ENCODE results near the gene RNF144B.

DNA sequence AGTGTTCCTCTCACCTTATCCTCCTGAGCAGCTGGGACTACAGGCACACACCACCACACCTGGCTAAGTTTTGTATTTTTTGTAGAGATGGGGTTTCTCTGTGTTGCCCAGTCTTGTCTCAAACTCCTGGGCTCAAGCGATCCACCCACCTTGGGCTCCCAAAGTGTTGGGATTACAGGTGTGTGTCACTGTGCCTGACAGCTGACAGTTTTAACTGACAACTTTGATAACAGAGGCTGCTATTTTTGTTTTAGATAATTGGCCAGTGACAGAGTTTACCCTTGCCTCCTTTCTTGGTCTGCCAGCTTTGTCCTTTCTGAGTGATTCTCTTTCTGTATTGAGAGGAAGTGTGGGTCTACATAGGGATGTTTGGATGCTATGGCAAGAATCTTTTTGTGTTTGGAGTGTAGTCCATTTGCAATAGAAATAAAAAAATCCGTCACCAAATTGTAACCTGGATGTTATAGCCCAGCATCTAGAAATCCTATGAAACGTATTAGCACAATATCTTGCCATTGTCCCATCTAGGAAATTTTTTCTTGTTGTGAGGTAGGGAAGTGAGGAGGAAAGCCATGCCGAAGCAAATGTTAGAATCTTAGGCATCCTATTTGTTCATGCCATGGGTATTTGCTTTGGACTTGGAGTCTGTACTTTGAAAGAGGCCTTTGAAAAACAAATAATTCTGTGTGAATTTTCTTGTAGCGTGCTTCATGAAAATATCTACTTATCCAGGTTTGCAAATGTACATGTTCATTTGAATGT lies 80.8 kb downstream of the RNF144B start:
- TF ChIP-seq, protein P1, sequence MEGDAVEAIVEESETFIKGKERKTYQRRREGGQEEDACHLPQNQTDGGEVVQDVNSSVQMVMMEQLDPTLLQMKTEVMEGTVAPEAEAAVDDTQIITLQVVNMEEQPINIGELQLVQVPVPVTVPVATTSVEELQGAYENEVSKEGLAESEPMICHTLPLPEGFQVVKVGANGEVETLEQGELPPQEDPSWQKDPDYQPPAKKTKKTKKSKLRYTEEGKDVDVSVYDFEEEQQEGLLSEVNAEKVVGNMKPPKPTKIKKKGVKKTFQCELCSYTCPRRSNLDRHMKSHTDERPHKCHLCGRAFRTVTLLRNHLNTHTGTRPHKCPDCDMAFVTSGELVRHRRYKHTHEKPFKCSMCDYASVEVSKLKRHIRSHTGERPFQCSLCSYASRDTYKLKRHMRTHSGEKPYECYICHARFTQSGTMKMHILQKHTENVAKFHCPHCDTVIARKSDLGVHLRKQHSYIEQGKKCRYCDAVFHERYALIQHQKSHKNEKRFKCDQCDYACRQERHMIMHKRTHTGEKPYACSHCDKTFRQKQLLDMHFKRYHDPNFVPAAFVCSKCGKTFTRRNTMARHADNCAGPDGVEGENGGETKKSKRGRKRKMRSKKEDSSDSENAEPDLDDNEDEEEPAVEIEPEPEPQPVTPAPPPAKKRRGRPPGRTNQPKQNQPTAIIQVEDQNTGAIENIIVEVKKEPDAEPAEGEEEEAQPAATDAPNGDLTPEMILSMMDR (IDR thresholded peaks at IDR 0.05), result no peak
- TF ChIP-seq POLR2A (IDR thresholded peaks at IDR 0.05) (no peak), EP300 (IDR thresholded peaks at IDR 0.05) (no peak), POLR2AphosphoS5 (IDR thresholded peaks at IDR 0.05) (no peak)

Measured in stomach (tissue), 4 donors.